Stimulated activated naive CD8-positive, alpha-beta T cell treated with anti-CD3 and anti-CD28 coated beads, Interleukin-15, amount 100 ng/mL, for 72 hours (primary cell): ENCODE results near the gene PNPO.
"Not testable (repeated sequence)": the region's sequence is repeated elsewhere in the genome, so short reads cannot be mapped to it uniquely, and the experiment has no call there.

Source experiments
- ATAC-seq: fragments of 150-1000 bp; cut with Tn5 transposase; 2 replicates; pipeline ENCODE4 v1.10.0; 2021; ENCODE audit warnings: mild to moderate bottlenecking, moderate library complexity
- DNase-seq, 2 donors: peaks; one replicate each; pipeline ENCODE4 v3.0.0; 2021 to 2022
- H3K27ac Mint-ChIP-seq, 2 donors: one replicate each; pipeline ENCODE4 v1.8.0; 2022; ENCODE audit warnings: mild to moderate bottlenecking in 2 of 2, mixed read lengths in 2 of 2, moderate library complexity in 2 of 2
- H3K27me3 Mint-ChIP-seq: one replicate; pipeline ENCODE4 v1.8.0; 2022; ENCODE audit warnings: mixed read lengths
- H3K4me1 Mint-ChIP-seq: one replicate; pipeline ENCODE4 v1.8.0; 2022; ENCODE audit warnings: mild to moderate bottlenecking, mixed read lengths
- H3K4me3 Mint-ChIP-seq, 2 donors: one replicate each; pipeline ENCODE4 v1.8.0; 2022; ENCODE audit warnings: mild to moderate bottlenecking in 2 of 2, mixed read lengths in 2 of 2, moderate library complexity in 1 of 2
- H3K9me3 Mint-ChIP-seq, 2 donors: one replicate each; pipeline ENCODE4 v1.8.0; 2022; ENCODE audit warnings: mixed read lengths in 2 of 2

PNPO gene

GRCh38 chr17:47913050-47913449, 28.3 kb upstream of the PNPO start:
- H3K27me3 Mint-ChIP-seq: no peaks in the 10 kb centered on the region
- H3K9me3 Mint-ChIP-seq: no peaks in the 10 kb centered on the region
- no peak overlapping the region for H3K27ac Mint-ChIP-seq
- no peak overlapping the region for H3K4me3 Mint-ChIP-seq
- DNase-seq (no peak), ATAC-seq (no peak)
- peaks cover 10% of the 10 kb centered on the region for H3K4me1 Mint-ChIP-seq

DNA sequence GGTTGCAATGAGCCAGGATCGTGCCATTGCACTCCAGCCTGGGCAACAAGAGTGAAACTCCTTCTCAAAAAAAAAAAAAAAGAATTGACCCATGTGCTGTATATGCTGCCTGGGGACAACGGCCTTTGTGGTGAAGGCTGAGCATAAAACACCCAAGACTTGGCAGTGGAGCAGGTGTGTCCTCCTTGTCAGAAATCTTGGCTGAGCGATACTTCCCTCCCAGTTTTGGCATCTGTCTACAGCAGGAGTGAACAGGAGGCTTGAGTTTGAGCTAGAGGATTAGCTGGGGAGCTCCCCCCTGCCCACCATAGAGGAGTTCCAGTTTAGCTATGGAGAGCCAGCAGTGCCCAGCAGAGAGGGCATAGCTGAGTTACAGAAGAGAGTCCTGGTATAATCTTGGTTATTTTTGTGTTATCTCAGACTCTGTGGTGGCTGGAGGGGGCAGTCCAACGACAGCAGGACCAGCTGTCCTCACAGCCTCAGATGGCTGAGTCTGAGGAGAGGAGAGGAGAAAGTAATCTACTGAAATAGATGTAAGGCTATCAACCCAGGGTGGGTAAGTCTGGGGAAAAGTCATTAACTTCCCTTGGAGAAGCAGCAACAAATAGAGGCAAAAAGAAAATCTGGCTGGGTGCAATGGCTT, 26.9 kb upstream of the PNPO start:
- Mint-ChIP-seq H3K27me3 (no peaks in the 10 kb centered on the region), H3K4me1 (peaks cover 10% of the 10 kb centered on the region), H3K4me3 (no peak overlapping the region), H3K27ac (no peak overlapping the region), H3K9me3 (no peaks in the 10 kb centered on the region)
- DNase-seq (no peak), ATAC-seq (no peak)

- no peak overlapping the region for H3K27ac Mint-ChIP-seq
- no peak overlapping the region for H3K4me3 Mint-ChIP-seq
- H3K27me3 Mint-ChIP-seq: no peaks in the 10 kb centered on the region
These were observed 25.5 kb upstream of the PNPO start for GRCh38 chr17:47915776-47916398.

GRCh38 chr17:47916489-47917208, 24.7 kb upstream of the PNPO start:
- peaks cover 10% of the 10 kb centered on the region for H3K4me1 Mint-ChIP-seq
- no peak for ATAC-seq
- no peak overlapping the region for H3K27ac Mint-ChIP-seq

More at GRCh38 chr17:47915776-47916398, 25.5 kb upstream of the PNPO start:
- Mint-ChIP-seq H3K4me1 (peaks cover 10% of the 10 kb centered on the region), H3K9me3 (no peaks in the 10 kb centered on the region)
- ATAC-seq (no peak), DNase-seq (no peak)

GRCh38 chr17:47917581-47917980, 23.8 kb upstream of the PNPO start:
- DNase-seq (no peak), ATAC-seq (no peak)
- Mint-ChIP-seq H3K9me3 (no peaks in the 10 kb centered on the region), H3K4me3 (no peak overlapping the region), H3K27ac (peak overlapping the region in 1 of 2 donors; percentile 82), H3K4me1 (peaks cover 10% of the 10 kb centered on the region), H3K27me3 (no peaks in the 10 kb centered on the region)

More at GRCh38 chr17:47916489-47917208, 24.7 kb upstream of the PNPO start:
- no peak overlapping the region for H3K4me3 Mint-ChIP-seq
- no peaks in the 10 kb centered on the region for H3K27me3 Mint-ChIP-seq
- no peaks in the 10 kb centered on the region for H3K9me3 Mint-ChIP-seq
- no peak for DNase-seq

DNA sequence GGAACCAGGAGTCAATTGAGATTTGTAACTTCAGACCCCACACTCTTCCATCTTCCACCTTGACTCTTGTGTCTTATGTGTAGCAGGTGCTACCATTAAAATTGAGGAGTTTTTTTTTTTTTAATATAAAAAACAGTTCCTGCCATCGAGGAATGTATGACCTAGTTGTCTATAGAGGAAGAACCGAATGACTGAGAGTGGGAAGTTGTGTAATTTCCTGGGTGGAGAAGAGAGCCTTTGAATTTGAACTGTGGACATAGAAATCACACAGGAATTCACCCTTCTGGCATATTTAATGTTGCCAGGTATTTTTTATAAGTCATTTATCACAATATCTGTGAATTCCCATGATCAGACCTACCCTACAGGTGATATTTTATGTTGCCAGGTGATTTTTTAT, 23.4 kb upstream of the PNPO start:
- Mint-ChIP-seq H3K9me3 (no peaks in the 10 kb centered on the region), H3K4me1 (peaks cover 10% of the 10 kb centered on the region), H3K27me3 (no peaks in the 10 kb centered on the region), H3K4me3 (no peak overlapping the region), H3K27ac (no peak overlapping the region)
- no peak for DNase-seq
- no peak for ATAC-seq

DNA sequence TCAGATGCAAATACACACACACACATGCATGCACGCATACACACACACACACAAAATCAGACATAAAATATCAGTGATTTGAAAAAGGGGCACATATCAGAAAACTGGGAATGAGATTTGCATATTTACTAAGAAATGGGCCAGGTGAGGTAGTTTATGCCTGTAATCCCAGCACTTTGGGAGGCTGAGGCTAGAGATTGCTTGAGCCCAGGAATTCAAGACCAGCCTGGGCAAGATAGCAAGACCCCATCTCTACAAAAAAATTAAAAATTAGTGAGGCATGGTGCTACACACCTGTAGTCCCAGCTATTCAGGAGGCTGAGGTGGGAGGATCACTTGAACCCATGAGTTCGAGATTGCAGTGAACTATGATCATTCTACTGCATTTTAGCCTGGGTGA, 22.4 kb upstream of the PNPO start:
- ATAC-seq (no peak), DNase-seq (no peak)
- no peaks in the 10 kb centered on the region for H3K9me3 Mint-ChIP-seq
- H3K4me1 Mint-ChIP-seq: peaks cover 10% of the 10 kb centered on the region
- H3K27ac Mint-ChIP-seq: no peak overlapping the region
- H3K4me3 Mint-ChIP-seq: no peak overlapping the region
- H3K27me3 Mint-ChIP-seq: no peaks in the 10 kb centered on the region

DNA sequence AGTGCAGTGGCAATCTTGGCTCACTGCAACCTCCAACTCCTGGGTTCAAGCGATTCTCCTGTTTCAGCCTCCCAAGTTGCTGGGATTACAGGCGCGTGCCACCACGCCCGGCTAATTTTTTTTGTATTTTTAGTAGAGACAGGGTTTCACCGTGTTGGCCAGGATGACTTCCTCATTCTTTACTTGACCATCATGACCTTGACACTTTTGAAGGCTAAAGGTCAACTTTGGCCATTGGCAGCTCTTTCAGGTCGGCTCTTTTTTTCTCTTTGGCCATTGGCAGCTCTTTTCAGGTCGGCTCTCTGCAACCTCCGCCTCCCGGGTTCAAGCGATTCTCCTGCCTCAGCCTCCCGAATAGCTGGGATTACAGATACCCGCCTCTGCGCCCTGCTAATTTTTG, 21.5 kb upstream of the PNPO start:
- not testable (repeated sequence) for H3K9me3 Mint-ChIP-seq, H3K4me1 Mint-ChIP-seq, DNase-seq, H3K4me3 Mint-ChIP-seq, H3K27ac Mint-ChIP-seq, ATAC-seq, H3K27me3 Mint-ChIP-seq

- H3K4me1 Mint-ChIP-seq: no peaks in the 10 kb centered on the region
- H3K27me3 Mint-ChIP-seq: no peaks in the 10 kb centered on the region
- DNase-seq (no peak), ATAC-seq (no peak)
- no peak overlapping the region for H3K27ac Mint-ChIP-seq
- no peak overlapping the region for H3K4me3 Mint-ChIP-seq
- H3K9me3 Mint-ChIP-seq: no peaks in the 10 kb centered on the region
These were observed 16.3 kb upstream of the PNPO start for GRCh38 chr17:47924785-47925677.

DNA sequence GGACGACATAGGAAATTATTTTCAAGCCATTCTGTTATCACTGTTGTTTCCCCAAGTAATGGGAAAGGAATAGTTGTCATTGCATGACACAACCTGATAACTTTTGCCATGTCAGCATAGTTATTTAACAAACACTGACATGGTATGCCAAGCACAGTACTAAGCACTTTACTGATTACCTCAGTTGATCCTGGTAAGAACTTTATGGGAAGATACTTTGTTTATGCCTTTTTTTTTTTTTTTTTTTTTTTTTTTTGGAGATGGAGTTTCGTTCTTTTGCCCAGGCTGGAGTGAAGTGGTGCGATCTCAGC, 15.7 kb upstream of the PNPO start:
- Mint-ChIP-seq H3K9me3 (no peaks in the 10 kb centered on the region), H3K4me3 (no peak overlapping the region), H3K27me3 (no peaks in the 10 kb centered on the region), H3K4me1 (no peaks in the 10 kb centered on the region), H3K27ac (peak overlapping the region in 1 of 2 donors; percentile 64)
- no peak for DNase-seq
- ATAC-seq: no peak

GRCh38 chr17:47927821-47928400, 13.5 kb upstream of the PNPO start:
- no peaks in the 10 kb centered on the region for H3K4me1 Mint-ChIP-seq
- no peaks in the 10 kb centered on the region for H3K27me3 Mint-ChIP-seq
- DNase-seq (no peak), ATAC-seq (no peak)
- no peaks in the 10 kb centered on the region for H3K9me3 Mint-ChIP-seq
- peak overlapping the region in 1 of 2 donors; percentile 59 for H3K27ac Mint-ChIP-seq
- no peak overlapping the region for H3K4me3 Mint-ChIP-seq

DNA sequence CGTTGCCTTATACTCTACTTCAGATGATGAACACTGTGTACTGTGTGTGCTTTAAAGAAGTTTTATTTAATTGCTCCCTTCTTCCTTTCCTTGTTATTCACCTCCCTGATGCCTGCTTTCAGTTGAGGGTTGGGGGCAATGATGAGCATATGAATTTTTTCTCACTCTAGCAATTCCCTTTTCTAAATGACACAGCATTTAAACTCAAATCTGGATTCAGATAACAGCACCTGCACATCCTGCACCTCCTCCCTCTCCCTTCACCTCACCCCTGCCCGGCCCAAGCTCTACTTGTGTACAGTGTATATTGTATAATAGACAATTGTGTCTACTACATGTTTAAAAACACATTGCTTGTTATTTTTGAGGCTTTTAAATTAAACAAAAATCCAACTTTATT, 13.0 kb upstream of the PNPO start:
- H3K9me3 Mint-ChIP-seq: no peaks in the 10 kb centered on the region
- DNase-seq (no peak), ATAC-seq (no peak)
- H3K27ac Mint-ChIP-seq: peak overlapping the region in 1 of 2 donors; percentile 1
- H3K4me3 Mint-ChIP-seq: no peak overlapping the region
- H3K27me3 Mint-ChIP-seq: no peaks in the 10 kb centered on the region
- H3K4me1 Mint-ChIP-seq: no peaks in the 10 kb centered on the region

DNA sequence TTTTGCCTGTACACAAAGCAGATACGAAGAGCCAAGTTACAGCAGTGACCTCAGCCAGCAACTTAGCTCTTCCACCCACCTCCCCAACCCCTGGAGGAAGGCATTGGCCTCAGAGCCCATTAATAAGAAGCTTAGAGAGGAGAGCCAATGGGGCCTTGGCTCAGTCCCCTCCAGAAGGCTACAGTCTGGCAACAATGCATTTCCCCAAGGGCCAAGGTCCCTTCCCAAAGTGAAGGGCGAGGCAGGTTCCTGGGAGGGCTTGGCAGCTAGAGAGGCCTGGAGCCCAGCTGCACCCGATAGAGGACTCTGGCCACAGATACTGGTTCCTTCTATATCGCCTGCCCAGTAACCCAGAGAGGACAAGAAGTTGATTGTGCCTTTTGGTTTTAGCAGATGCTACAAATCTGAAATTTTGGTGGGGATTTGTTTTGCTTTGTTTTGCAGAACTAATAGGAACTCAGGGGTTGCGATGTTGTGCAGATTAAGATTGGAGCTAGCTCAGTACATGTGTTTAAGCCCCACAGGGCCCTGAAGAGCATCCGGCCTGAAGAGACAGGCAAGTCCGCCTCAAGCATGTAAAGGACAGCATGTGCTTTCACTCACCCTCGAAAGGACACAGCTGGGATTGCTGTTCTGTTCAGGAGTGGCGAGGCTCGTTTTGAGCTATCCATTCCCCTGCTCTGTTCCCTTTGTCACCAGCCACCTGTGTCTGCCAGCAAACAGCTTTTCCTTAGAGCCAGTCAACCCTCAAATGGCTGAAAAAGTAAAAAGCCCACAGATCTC, 12.0 kb upstream of the PNPO start:
- DNase-seq (no peak), ATAC-seq (no peak)
- Mint-ChIP-seq H3K4me1 (no peaks in the 10 kb centered on the region), H3K4me3 (no peak overlapping the region), H3K9me3 (no peaks in the 10 kb centered on the region), H3K27ac (no peak overlapping the region), H3K27me3 (no peaks in the 10 kb centered on the region)

- ATAC-seq (no peak), DNase-seq (no peak)
- Mint-ChIP-seq H3K4me3 (no peak overlapping the region), H3K27me3 (no peaks in the 10 kb centered on the region), H3K9me3 (no peaks in the 10 kb centered on the region), H3K4me1 (peaks cover 6% of the 10 kb centered on the region), H3K27ac (peak overlapping the region in 1 of 2 donors; percentile 29)
These were observed 9.5 kb upstream of the PNPO start for GRCh38 chr17:47931848-47932247.

- DNase-seq: no peak
- ATAC-seq: no peak
- Mint-ChIP-seq H3K4me3 (no peak overlapping the region), H3K9me3 (no peaks in the 10 kb centered on the region), H3K4me1 (peaks cover 17% of the 10 kb centered on the region), H3K27ac (no peak overlapping the region), H3K27me3 (no peaks in the 10 kb centered on the region)
These were observed 6.5 kb upstream of the PNPO start for GRCh38 chr17:47934856-47935255.
